GM21529 (cell line): ENCODE data around the gene ATG16L1.

Experiments
- ATAC-seq: cut with Tn5 transposase; IDR thresholded peaks from one replicate; pipeline ENCODE4 v1.9.1; 2021; ENCODE audit not compliant: unreplicated experiment

ATG16L1 gene

GRCh38 chr2:233258211-233258610 lies 6.7 kb downstream of the ATG16L1 start:
- no peak for ATAC-seq

GRCh38 chr2:233259730-233260129 lies 8.3 kb downstream of the ATG16L1 start:
- ATAC-seq = no peak

DNA sequence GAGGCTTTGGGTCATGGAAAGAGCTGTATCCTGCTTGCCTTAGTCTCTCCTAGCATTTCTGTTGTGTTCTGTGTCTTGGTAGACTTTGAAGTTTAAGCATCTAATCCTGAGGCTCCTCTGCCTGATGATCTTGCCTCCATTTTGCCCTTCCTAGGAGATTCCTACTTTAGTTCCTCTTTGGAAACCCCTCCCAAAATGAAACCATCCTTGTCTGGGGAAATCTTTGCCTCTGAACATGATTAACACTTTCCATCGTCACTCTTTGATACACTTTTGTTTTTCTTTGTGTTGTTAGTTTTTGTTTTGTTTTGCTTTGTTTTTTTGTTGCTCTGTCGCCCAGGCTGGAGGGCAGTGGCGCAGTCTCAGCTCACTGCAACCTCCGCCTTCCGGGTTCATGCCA lies 9.2 kb downstream of the ATG16L1 start:
- no peak for ATAC-seq

- peak; percentile 77 for ATAC-seq
These were observed 10.5 kb downstream of the ATG16L1 start for GRCh38 chr2:233261819-233262555.

GRCh38 chr2:233262562-233262961 lies 11.1 kb downstream of the ATG16L1 start:
- ATAC-seq = no peak

DNA sequence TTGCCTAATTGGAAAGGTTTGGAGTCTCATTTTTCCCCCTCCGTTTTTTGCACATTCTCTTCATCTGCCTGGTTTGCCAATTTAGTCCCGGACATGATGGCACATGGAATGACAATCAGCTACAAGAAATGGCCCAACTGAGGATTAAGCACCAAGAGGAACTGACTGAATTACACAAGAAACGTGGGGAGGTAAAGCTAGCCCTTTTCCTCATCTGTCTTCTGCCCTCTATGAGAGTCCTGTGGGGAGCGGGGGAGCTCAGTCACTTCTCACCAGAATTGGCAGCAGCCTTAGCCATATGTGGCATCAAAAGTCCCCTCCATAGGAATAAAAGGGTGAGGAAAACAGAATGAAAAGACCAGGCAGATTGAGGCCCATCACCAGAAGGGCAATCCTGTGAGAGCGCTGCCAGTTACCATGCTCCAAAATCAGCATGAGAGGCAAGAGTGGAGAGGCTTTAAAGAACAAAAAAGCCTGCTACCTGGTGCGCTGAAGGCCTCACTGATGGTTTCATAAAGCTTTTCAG lies 11.6 kb downstream of the ATG16L1 start:
- no peak for ATAC-seq

DNA sequence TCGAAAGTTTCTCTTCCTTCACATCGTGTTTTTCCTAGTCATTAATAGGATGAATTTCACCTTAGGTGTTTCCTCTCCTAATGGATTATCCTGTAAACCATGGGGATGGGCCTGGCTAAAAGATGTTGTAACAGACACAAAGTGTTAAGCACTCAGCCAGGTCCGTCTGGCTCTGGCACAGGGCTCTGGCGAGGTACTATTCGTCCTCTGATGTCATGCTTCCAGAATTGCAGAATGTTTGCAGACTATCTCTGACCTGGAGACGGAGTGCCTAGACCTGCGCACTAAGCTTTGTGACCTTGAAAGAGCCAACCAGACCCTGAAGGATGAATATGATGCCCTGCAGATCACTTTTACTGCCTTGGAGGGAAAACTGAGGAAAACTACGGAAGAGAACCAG lies 13.2 kb downstream of the ATG16L1 start:
- no peak for ATAC-seq

DNA sequence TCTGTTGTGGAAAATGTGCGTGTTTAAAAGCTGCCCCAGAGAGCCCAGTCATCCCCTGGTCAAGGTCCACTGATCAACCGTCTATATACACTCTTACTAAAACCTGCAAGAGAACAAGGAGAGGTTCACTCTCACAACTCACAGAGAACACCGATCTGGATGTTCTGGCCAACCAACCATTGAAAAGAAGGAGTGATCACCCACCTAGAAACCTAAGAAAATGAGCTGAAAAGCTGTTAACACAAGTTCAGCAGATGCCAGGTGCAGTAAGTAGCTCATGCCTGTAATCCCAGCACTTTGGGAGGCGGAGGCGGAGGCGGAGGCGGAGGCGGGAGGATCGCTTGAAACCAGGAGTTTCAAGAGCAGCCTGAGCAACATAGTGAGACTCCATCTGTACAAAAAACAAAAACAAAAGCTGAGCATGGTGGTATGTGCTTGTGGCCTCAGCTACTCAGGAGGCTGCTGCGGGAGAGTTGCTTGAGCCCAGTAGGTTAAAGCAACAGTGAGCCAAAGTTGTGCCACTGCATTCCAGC lies 14.5 kb downstream of the ATG16L1 start:
- no peak for ATAC-seq

- ATAC-seq = no peak
These were observed 15.0 kb downstream of the ATG16L1 start for GRCh38 chr2:233266481-233266880.

- ATAC-seq = peak; percentile 84
These were observed 16.2 kb downstream of the ATG16L1 start for GRCh38 chr2:233267516-233268245.

- no peak for ATAC-seq
These were observed 18.9 kb downstream of the ATG16L1 start for GRCh38 chr2:233270366-233270765.

GRCh38 chr2:233270951-233271350 lies 19.5 kb downstream of the ATG16L1 start:
- ATAC-seq = no peak

DNA sequence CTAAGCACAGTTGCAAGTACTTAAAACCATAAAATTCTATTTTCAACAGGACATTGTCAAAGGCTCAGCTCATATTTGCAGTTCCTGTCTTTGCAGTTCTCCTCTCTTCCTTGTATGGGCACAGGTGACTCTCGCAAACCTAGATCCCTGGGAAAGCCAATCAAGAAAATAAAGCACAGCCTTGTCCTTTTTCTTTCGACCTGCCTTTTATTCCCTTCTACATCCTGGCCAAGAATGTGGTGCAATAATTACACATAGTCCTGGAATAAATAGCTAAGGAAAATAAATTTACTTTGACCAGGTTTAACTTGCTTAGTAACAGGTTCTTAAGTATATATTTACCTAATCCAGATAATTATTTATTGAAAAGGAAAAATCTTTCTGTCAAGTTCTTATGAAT lies 20.2 kb downstream of the ATG16L1 start:
- ATAC-seq = no peak

DNA sequence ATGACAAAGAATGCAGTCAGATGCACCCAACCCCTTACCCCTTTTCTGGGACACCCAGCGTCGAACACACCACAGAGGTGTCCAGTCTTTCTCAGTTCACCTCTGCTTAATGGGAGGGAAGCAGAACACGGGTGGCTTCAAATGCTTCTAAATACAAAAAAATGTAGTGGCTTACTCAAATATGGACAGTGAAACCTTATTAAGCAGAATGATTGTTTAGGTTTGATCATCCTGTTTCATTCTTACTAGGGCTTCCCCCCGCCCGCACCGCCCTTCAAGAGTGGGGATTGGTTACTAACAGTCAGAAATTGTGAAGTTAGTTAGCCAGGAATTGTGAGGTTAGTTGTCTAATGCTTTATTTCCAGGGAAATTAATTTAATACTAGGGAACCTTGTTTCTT lies 21.6 kb downstream of the ATG16L1 start:
- ATAC-seq = no peak

DNA sequence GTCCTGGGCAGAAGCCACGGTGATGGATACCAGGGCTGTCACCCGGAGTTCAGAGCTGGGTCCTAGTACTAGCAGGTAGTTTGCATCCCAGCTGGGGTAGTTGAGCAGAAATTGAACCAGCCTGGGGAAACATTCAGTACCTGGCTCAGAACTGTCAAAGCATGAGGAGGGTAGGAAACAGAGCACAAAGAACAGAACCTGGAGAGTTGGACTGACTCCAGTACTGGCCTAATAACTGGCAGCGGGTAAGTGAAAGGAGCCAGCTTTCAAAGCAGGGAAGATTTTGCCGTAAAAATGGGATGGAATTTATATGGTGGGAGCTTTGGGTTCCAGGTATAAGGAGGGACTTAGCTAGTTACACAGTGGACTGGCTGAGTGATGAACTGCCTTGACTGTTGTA lies 23.8 kb downstream of the ATG16L1 start:
- ATAC-seq = no peak

- no peak for ATAC-seq
These were observed 27.4 kb downstream of the ATG16L1 start for GRCh38 chr2:233278921-233279320.

GRCh38 chr2:233280114-233280693 lies 28.7 kb downstream of the ATG16L1 start:
- ATAC-seq = no peak

DNA sequence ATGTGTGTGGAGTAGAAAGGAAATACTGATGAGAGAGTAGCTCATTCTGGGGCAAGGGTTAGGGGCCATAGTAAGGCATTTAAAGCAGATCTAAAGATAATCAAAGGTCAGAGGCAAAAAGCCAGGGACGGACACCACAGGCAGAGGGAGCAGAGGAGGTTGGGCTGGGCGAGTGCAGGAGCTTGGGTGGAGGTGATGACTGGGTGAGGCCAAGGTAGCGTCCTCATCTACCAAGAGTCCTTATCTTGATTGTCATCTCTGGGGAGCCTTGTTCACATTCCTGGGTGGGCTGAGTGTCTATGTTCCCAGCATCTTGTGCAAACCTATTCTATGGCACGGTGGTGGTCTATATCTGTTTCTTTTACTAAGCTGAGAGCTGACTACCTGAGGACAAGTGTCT lies 30.1 kb downstream of the ATG16L1 start:
- ATAC-seq = no peak

- no peak for ATAC-seq
These were observed 30.6 kb downstream of the ATG16L1 start for GRCh38 chr2:233281992-233282603.

- no peak for ATAC-seq
These were observed 34.4 kb downstream of the ATG16L1 start for GRCh38 chr2:233285921-233286320.

GRCh38 chr2:233287871-233288270 lies 36.4 kb downstream of the ATG16L1 start:
- no peak for ATAC-seq
